HepG2 (cell line): ENCODE results near the gene TJP3.

ENCODE experiments used
- CEBPG ChIP-seq: IDR thresholded peaks from 2 replicates; pipeline ENCODE4 v1.6.1; 2016
- CTCF ChIP-seq: sonication (generic); formaldehyde crosslinking; IDR thresholded peaks from 2 replicates; pipeline ENCODE4 v1.5.0; 2020; ENCODE audit warnings: mild to moderate bottlenecking, missing genetic modification reagents, moderate library complexity
- FLYWCH1 ChIP-seq: sonication (generic); formaldehyde crosslinking; IDR thresholded peaks from 2 replicates; pipeline ENCODE4 v1.8.1; 2023; ENCODE audit warnings: mild to moderate bottlenecking, missing genetic modification reagents
- GATAD1 ChIP-seq: IDR thresholded peaks from 2 replicates; pipeline ENCODE4 v1.6.1; 2016; ENCODE audit warnings: missing genetic modification reagents, missing compliant biosample characterization
- GTF2F1 ChIP-seq: fragments of 150-350 bp; IDR thresholded peaks from 2 replicates; pipeline ENCODE4 v1.6.1; 2014; ENCODE audit warnings: low read length
- MYC ChIP-seq: sonication (generic); formaldehyde crosslinking; IDR thresholded peaks from 2 replicates; pipeline ENCODE4 v1.9.0; 2021; ENCODE audit warnings: missing genetic modification reagents, borderline replicate concordance
- NFIC ChIP-seq: IDR thresholded peaks from 2 replicates; pipeline ENCODE4 v1.6.1; 2012; ENCODE audit warnings: mild to moderate bottlenecking, low read length, inconsistent platforms
- PHF21A ChIP-seq: sonication (generic); formaldehyde crosslinking; IDR thresholded peaks from 2 replicates; pipeline ENCODE4 v1.5.0; 2020; ENCODE audit warnings: mild to moderate bottlenecking, missing genetic modification reagents
- POLR2AphosphoS5 ChIP-seq: IDR thresholded peaks from 2 replicates; pipeline ENCODE4 v1.6.1; 2012; ENCODE audit warnings: low read depth, low read length
- TCF7L2 ChIP-seq: IDR thresholded peaks from 2 replicates; pipeline ENCODE4 v1.6.1; 2011; ENCODE audit warnings: mild to moderate bottlenecking, low read depth, low read length, moderate library complexity
- ZBTB2 ChIP-seq: sonication (generic); formaldehyde crosslinking; IDR thresholded peaks from 2 replicates; pipeline ENCODE4 v1.8.0; 2022; ENCODE audit warnings: low read depth, missing genetic modification reagents
- ZIK1 ChIP-seq: sonication (generic); formaldehyde crosslinking; IDR thresholded peaks from 2 replicates; pipeline ENCODE4 v1.5.0; 2020; ENCODE audit warnings: mild to moderate bottlenecking, low read depth, missing genetic modification reagents, borderline replicate concordance

- TF ChIP-seq CTCF, result no peak
- TF ChIP-seq ZBTB2 (CRISPR knock-in tag), result no peak
- TF ChIP-seq MYC (CRISPR knock-in tag), result no peak
- TF ChIP-seq POLR2AphosphoS5, result no peak
- TF ChIP-seq CEBPG (CRISPR knock-in tag), result no peak
- no peak for TF ChIP-seq TCF7L2
- no peak for TF ChIP-seq ZIK1 (CRISPR knock-in tag)
- TF ChIP-seq FLYWCH1 (CRISPR knock-in tag), result no peak
- no peak for TF ChIP-seq PHF21A
- no peak for TF ChIP-seq NFIC
- no peak for TF ChIP-seq GATAD1 (CRISPR knock-in tag)
- TF ChIP-seq GTF2F1, result no peak
Observed at GRCh38 chr19:3785451-3785937, 77.3 kb downstream of the TJP3 start.
